ENCODE measurements around the gene MRPS18A.

DNA sequence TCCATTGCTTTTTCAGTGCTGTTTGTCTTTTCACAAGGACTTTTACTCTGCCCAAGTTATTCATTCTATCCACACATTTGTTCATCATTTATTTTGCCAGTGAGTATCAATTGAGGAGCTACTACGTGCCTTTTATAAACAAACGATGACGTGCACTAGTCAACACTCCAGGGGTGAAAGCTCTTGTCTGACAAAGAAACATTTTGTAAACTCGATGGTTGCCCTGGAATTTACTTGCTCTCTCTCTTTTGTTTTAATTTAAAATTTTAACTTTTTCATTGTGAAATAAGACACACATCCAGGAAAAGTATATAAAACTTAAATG, 8.3 kb upstream of the MRPS18A start:
- TF ChIP-seq, protein P1, sequence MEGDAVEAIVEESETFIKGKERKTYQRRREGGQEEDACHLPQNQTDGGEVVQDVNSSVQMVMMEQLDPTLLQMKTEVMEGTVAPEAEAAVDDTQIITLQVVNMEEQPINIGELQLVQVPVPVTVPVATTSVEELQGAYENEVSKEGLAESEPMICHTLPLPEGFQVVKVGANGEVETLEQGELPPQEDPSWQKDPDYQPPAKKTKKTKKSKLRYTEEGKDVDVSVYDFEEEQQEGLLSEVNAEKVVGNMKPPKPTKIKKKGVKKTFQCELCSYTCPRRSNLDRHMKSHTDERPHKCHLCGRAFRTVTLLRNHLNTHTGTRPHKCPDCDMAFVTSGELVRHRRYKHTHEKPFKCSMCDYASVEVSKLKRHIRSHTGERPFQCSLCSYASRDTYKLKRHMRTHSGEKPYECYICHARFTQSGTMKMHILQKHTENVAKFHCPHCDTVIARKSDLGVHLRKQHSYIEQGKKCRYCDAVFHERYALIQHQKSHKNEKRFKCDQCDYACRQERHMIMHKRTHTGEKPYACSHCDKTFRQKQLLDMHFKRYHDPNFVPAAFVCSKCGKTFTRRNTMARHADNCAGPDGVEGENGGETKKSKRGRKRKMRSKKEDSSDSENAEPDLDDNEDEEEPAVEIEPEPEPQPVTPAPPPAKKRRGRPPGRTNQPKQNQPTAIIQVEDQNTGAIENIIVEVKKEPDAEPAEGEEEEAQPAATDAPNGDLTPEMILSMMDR (IDR thresholded peaks at IDR 0.05; ENCODE audit: low read length): no peak
- TF ChIP-seq EZH2 (IDR thresholded peaks at IDR 0.05; ENCODE audit: borderline replicate concordance, low read length): no peak
